ENCODE measurements around the gene RAG1.

GRCh38 chr11:36530840-36531239 is 37.0 kb upstream of the RAG1 start:
- no peak for TF ChIP-seq POLR2A (IDR thresholded peaks at IDR 0.05)
- no peak for TF ChIP-seq CTCF (IDR thresholded peaks at IDR 0.05)

All from testis (tissue), 2 donors.